Endodermal cell (in vitro differentiated cells): Measurements from ENCODE around the gene UNC5C. TPM values are rescaled to one million over a fixed set of nuclear protein-coding genes. Genes with fewer than 3 reads are reported as not detected.

ENCODE experiments used
- DNase-seq: peaks from one replicate; pipeline ENCODE4 v3.0.0-alpha.2; 2017
- H3K27ac ChIP-seq: 2 replicates; pipeline ENCODE4 v1.5.1; 2013; ENCODE audit warnings: mild to moderate bottlenecking, low read depth, low read length, moderate library complexity
- H3K27me3 ChIP-seq: 2 replicates; pipeline ENCODE4 v1.6.1; 2013; ENCODE audit warnings: mild to moderate bottlenecking, low read length, moderate library complexity; ENCODE audit not compliant: insufficient read depth, control insufficient read depth, poor library complexity, severe bottlenecking
- H3K36me3 ChIP-seq: 2 replicates; pipeline ENCODE4 v1.7.0; 2013; ENCODE audit warnings: mild to moderate bottlenecking, low read length, moderate library complexity; ENCODE audit not compliant: control insufficient read depth, insufficient read depth
- H3K4me1 ChIP-seq: one replicate; pipeline ENCODE4 v1.7.0; 2013; ENCODE audit warnings: low read length; ENCODE audit not compliant: control insufficient read depth, insufficient read depth
- H3K4me3 ChIP-seq: 2 replicates; pipeline ENCODE4 v1.5.1; 2013; ENCODE audit warnings: mild to moderate bottlenecking, low read length, moderate library complexity
- H3K9ac ChIP-seq: 2 replicates; pipeline ENCODE4 v1.6.1; 2013; ENCODE audit warnings: mild to moderate bottlenecking, low read length, moderate library complexity; ENCODE audit not compliant: poor library complexity, severe bottlenecking; ENCODE audit errors: extremely low read depth
- H3K9me3 ChIP-seq: 2 replicates; pipeline ENCODE4 v1.6.1; 2013; ENCODE audit warnings: mild to moderate bottlenecking, low read length, moderate library complexity; ENCODE audit not compliant: control insufficient read depth
- H3K27ac Mint-ChIP-seq: 2 replicates; pipeline ENCODE4 v1.8.0; 2020; ENCODE audit warnings: mixed read lengths
- H3K27me3 Mint-ChIP-seq: 2 replicates; pipeline ENCODE4 v1.8.0; 2021; ENCODE audit warnings: mild to moderate bottlenecking, mixed read lengths; ENCODE audit not compliant: insufficient read depth
- H3K36me3 Mint-ChIP-seq: 2 replicates; pipeline ENCODE4 v1.8.0; 2020; ENCODE audit warnings: low read depth, mixed read lengths
- H3K4me1 Mint-ChIP-seq: 2 replicates; pipeline ENCODE4 v1.8.0; 2020; ENCODE audit warnings: mixed read lengths
- H3K4me3 Mint-ChIP-seq: 2 replicates; pipeline ENCODE4 v1.8.0; 2020; ENCODE audit warnings: mild to moderate bottlenecking, moderate library complexity, mixed read lengths
- H3K9me3 Mint-ChIP-seq: 2 replicates; pipeline ENCODE4 v1.8.0; 2020; ENCODE audit warnings: mild to moderate bottlenecking, mixed read lengths
- WGBS, 2 experiments: methylation state at CpG; one replicate each; pipeline versions ENCODE4 v1.1.5 to v1.1.7; 2013; ENCODE audit warnings: missing lambda C conversion rate in 2 of 2, mixed read lengths in 1 of 2; ENCODE audit not compliant: insufficient coverage in 1 of 2, insufficient read length in 1 of 2; 5-methylcytosine and 5-hydroxymethylcytosine counted together
- total RNA-seq, 2 donors: library from RNA; stranded (reverse); fragmentation: NEBNext Ultra II Directional in 1 of 2; extraction: Animal tissue kit (Norgen Biotek cat#: 25700) in 1 of 2; gene quantifications; 2 replicates in 1 of 2; 3 replicates in 1 of 2; pipeline ENCODE4 v1.2.1, GENCODE V29; 2021
- TF ChIP-seq, protein P1 (sequence below): fragments of 200-600 bp; sonication (generic); conservative IDR thresholded peaks from 2 replicates; pipeline ENCODE4 v1.5.0; 2021; ENCODE audit warnings: antibody characterized with exemption, mild to moderate bottlenecking

Gene UNC5C
- total RNA-seq, 2 donors from 2014 or later, result 2.0 to 7.2 TPM

DNA sequence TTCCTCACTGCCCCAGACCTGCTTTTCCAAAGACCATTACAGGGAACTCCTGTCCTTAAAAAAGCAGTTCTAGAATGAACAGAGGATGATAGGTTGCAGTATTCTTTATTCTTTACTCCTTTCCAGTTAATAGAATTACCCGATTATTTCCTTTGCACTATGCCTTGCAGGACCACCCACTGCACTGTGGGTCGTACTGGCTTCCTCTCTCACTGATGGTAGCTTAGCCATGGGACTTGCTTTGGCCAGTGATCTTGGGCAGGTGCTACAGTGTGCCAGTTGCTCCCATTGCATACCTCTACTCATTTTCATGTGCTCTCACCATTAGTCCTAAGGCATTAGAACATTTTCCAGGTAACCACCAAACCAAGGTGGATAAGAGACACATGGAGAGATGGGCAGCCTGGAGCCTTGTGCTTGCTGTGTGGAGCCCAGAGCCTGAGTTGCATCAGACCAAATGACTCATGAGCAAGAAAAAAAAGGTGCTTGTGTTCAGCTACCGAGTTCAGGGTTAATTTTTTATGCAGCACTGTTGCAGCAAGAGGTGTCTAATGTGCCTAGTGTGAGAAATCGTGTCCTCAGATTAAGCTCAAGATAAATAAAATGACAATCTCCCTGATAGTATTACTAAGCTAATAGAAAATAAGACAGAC lies 7.6 kb upstream of the UNC5C start:
- Mint-ChIP-seq H3K4me1 (no peaks in the 10 kb centered on the region), H3K36me3 (no peaks in the 10 kb centered on the region), H3K9me3 (no peaks in the 10 kb centered on the region), H3K27me3 (peaks cover 14% of the 10 kb centered on the region), H3K4me3 (no peak overlapping the region), H3K27ac (no peak overlapping the region)
- no peak for DNase-seq
- Histone ChIP-seq H3K36me3 (no peaks in the 10 kb centered on the region), H3K9me3 (no peaks in the 10 kb centered on the region), H3K27me3 (peaks cover 11% of the 10 kb centered on the region), H3K4me3 (no peak overlapping the region), H3K4me1 (no peaks in the 10 kb centered on the region), H3K27ac (no peak overlapping the region), H3K9ac (no peak overlapping the region)
- 86 to 100% methylated on average over 3 to 4 of the region's 4 CpGs for WGBS, 2 experiments
- TF ChIP-seq, protein P1, sequence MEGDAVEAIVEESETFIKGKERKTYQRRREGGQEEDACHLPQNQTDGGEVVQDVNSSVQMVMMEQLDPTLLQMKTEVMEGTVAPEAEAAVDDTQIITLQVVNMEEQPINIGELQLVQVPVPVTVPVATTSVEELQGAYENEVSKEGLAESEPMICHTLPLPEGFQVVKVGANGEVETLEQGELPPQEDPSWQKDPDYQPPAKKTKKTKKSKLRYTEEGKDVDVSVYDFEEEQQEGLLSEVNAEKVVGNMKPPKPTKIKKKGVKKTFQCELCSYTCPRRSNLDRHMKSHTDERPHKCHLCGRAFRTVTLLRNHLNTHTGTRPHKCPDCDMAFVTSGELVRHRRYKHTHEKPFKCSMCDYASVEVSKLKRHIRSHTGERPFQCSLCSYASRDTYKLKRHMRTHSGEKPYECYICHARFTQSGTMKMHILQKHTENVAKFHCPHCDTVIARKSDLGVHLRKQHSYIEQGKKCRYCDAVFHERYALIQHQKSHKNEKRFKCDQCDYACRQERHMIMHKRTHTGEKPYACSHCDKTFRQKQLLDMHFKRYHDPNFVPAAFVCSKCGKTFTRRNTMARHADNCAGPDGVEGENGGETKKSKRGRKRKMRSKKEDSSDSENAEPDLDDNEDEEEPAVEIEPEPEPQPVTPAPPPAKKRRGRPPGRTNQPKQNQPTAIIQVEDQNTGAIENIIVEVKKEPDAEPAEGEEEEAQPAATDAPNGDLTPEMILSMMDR, result no peak

DNA sequence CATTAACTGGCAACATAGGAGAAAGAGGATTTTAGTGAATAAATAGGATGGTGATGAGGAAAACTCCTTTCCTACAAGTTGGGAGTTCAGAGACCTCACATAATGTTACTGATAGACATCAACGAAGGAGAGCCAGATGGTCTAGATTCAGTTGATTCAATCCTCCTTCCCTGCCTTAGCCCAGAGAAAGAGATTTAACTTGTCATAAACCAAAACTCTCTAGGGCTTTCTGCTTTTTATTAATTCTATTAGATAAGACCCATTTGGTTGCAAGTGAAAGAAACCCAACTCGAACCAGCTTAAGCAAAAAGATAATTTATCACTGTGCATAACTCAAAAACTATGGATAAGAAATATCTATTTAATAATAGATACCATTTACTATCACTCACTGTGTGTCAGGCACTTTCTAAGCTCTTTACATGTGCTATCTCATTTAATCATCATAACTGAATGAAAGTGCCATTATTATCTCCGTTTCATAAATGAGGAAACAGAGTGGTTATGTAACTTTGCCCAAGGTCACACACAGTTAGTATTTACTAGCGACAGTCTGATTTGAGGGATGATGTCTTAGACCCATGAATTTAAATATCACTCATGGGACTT lies 4.3 kb upstream of the UNC5C start:
- no peaks in the 10 kb centered on the region for H3K9me3 Mint-ChIP-seq
- Histone ChIP-seq H3K9me3 (no peaks in the 10 kb centered on the region), H3K36me3 (no peaks in the 10 kb centered on the region), H3K27ac (no peak overlapping the region), H3K4me1 (no peaks in the 10 kb centered on the region), H3K27me3 (peaks cover 30% of the 10 kb centered on the region), H3K4me3 (no peak overlapping the region), H3K9ac (no peak overlapping the region)
- H3K4me1 Mint-ChIP-seq, result peaks cover 6% of the 10 kb centered on the region
- no peak overlapping the region for H3K27ac Mint-ChIP-seq
- TF ChIP-seq, protein P1, result no peak
- H3K27me3 Mint-ChIP-seq, result peaks cover 40% of the 10 kb centered on the region
- DNase-seq, result no peak
- WGBS, 2 experiments, result 63 to 76% methylated on average over 3 to 4 of the region's 4 CpGs
- no peak overlapping the region for H3K4me3 Mint-ChIP-seq
- no peaks in the 10 kb centered on the region for H3K36me3 Mint-ChIP-seq

DNA sequence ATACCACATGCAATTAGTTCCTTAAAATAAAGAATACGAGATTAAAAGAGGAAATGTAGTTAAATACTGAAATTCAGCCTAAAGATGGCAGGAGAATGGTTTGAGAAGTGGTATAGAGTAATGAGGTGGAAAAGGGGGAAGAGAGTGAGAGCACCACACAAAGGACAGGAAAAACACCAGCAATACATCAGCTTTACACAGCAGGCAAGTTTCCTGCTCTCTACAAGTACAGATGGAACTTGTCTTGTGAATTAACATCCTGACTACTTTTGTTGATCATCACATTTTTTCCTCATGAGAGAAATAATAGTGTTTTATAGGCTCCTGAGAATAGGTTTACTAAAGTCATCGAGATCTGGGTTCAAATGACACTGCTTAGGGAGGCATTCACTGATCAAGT lies 2.9 kb upstream of the UNC5C start:
- Mint-ChIP-seq H3K4me3 (no peak overlapping the region), H3K36me3 (no peaks in the 10 kb centered on the region), H3K27me3 (peaks cover 52% of the 10 kb centered on the region), H3K9me3 (no peaks in the 10 kb centered on the region), H3K27ac (no peak overlapping the region), H3K4me1 (peaks cover 17% of the 10 kb centered on the region)
- TF ChIP-seq, protein P1, result no peak
- Histone ChIP-seq H3K36me3 (no peaks in the 10 kb centered on the region), H3K4me1 (no peaks in the 10 kb centered on the region), H3K4me3 (no peak overlapping the region), H3K27ac (no peak overlapping the region), H3K9me3 (no peaks in the 10 kb centered on the region), H3K9ac (no peak overlapping the region), H3K27me3 (peaks cover 32% of the 10 kb centered on the region)
- DNase-seq, result no peak
- 83 to 86% methylated on average over 1 to 2 of the region's 2 CpGs for WGBS, 2 experiments
